ENCODE data around the gene GFOD1.

Gene GFOD1

GRCh38 chr6:13425943-13426931 lies 61.2 kb downstream of the GFOD1 start:
- peak overlapping the region; percentile 75 for H3K4me3 ChIP-seq (ENCODE audit: low read depth, low read length)
- DNase-seq (ENCODE audit: low read depth) = peak; percentile 80
- TF ChIP-seq CTCF (IDR thresholded peaks at IDR 0.05; ENCODE audit: insufficient read depth, low read depth, low read length, missing control alignments) = no peak

GRCh38 chr6:13425270-13425873 lies 62.0 kb downstream of the GFOD1 start:
- peak; percentile 47 for DNase-seq (ENCODE audit: low read depth)
- H3K4me3 ChIP-seq (ENCODE audit: low read depth, low read length) = peak overlapping the region; percentile 75
- TF ChIP-seq CTCF (IDR thresholded peaks at IDR 0.05; ENCODE audit: insufficient read depth, low read depth, low read length, missing control alignments) = no peak

GRCh38 chr6:13423252-13423651 lies 64.1 kb downstream of the GFOD1 start:
- no peak for DNase-seq (ENCODE audit: low read depth)

GRCh38 chr6:13422681-13423221 lies 64.6 kb downstream of the GFOD1 start:
- no peak for DNase-seq (ENCODE audit: low read depth)
- TF ChIP-seq CTCF (IDR thresholded peaks at IDR 0.05; ENCODE audit: insufficient read depth, low read depth, low read length, missing control alignments) = no peak
- no peak overlapping the region for H3K4me3 ChIP-seq (ENCODE audit: low read depth, low read length)

More at GRCh38 chr6:13423252-13423651, 64.1 kb downstream of the GFOD1 start:
- no peak for TF ChIP-seq CTCF (IDR thresholded peaks at IDR 0.05; ENCODE audit: insufficient read depth, low read depth, low read length, missing control alignments)
- no peak overlapping the region for H3K4me3 ChIP-seq (ENCODE audit: low read depth, low read length)

GRCh38 chr6:13421425-13422059 lies 65.9 kb downstream of the GFOD1 start:
- no peak for DNase-seq (ENCODE audit: low read depth)
- TF ChIP-seq CTCF (IDR thresholded peaks at IDR 0.05; ENCODE audit: insufficient read depth, low read depth, low read length, missing control alignments) = no peak
- no peak overlapping the region for H3K4me3 ChIP-seq (ENCODE audit: low read depth, low read length)

GRCh38 chr6:13420269-13420668 lies 67.1 kb downstream of the GFOD1 start:
- TF ChIP-seq CTCF (IDR thresholded peaks at IDR 0.05; ENCODE audit: insufficient read depth, low read depth, low read length, missing control alignments) = no peak
- no peak overlapping the region for H3K4me3 ChIP-seq (ENCODE audit: low read depth, low read length)
- DNase-seq (ENCODE audit: low read depth) = no peak

Data from GM12865 (cell line).